SU-DHL-6 (cell line): ENCODE results near the gene TTLL9.

Experiments
- H2AFZ ChIP-seq: fragments of 200-600 bp; sonication (generic); 2 replicates; pipeline ENCODE4 v1.6.1; 2014; ENCODE audit warnings: low read depth, mild to moderate bottlenecking, moderate library complexity, mixed read lengths, antibody characterized with exemption, low read length; ENCODE audit not compliant: severe bottlenecking
- H3F3A ChIP-seq: fragments of 200-600 bp; shearing (Covaris generic); 2 replicates; pipeline ENCODE4 v1.6.0; 2016; ENCODE audit warnings: antibody characterized with exemption, mild to moderate bottlenecking; ENCODE audit not compliant: insufficient read depth
- H3K27ac ChIP-seq: fragments of 200-600 bp; sonication (generic); 2 replicates; pipeline ENCODE4 v1.5.1; 2016; ENCODE audit warnings: low read depth, mild to moderate bottlenecking, low read length, moderate library complexity, mixed read lengths
- H3K27me3 ChIP-seq: fragments of 200-600 bp; sonication (generic), shearing (Covaris generic); 2 replicates; pipeline ENCODE4 v1.6.0; 2014; ENCODE audit warnings: mild to moderate bottlenecking, low read length
- H3K36me3 ChIP-seq: fragments of 200-600 bp; sonication (generic); 2 replicates; pipeline ENCODE4 v1.6.1; 2014; ENCODE audit warnings: mild to moderate bottlenecking, low read length, mixed read lengths
- H3K4me2 ChIP-seq: fragments of 300-600, 200-600 bp; shearing (Covaris generic), sonication (generic); 2 replicates; pipeline ENCODE4 v1.6.0; 2014; ENCODE audit warnings: low read length, low read depth, mild to moderate bottlenecking; ENCODE audit not compliant: poor library complexity, severe bottlenecking
- H3K4me3 ChIP-seq: fragments of 200-600 bp; sonication (generic); 2 replicates; pipeline ENCODE4 v1.5.1; 2014; ENCODE audit warnings: antibody characterized with exemption, low read length, mild to moderate bottlenecking, mixed read lengths; ENCODE audit not compliant: insufficient read depth, poor library complexity, severe bottlenecking
- H3K79me2 ChIP-seq: fragments of 200-600 bp; sonication (generic); 2 replicates; pipeline ENCODE4 v1.6.1; 2014; ENCODE audit warnings: mild to moderate bottlenecking, low read length, moderate library complexity; ENCODE audit not compliant: insufficient read depth
- H3K9ac ChIP-seq: fragments of 200-600 bp; sonication (generic); 2 replicates; pipeline ENCODE4 v1.7.0; 2014; ENCODE audit warnings: mild to moderate bottlenecking, low read length
- H3K9me2 ChIP-seq: fragments of 200-600 bp; sonication (generic); replicated peaks from 2 replicates; pipeline ENCODE4 v1.6.1; 2014; ENCODE audit warnings: low read length; ENCODE audit not compliant: insufficient read depth
- H3K9me3 ChIP-seq: fragments of 200-600 bp; sonication (generic); 2 replicates; pipeline ENCODE4 v1.6.1; 2014; ENCODE audit warnings: low read length, mixed read lengths; ENCODE audit not compliant: insufficient read depth
- H4K20me1 ChIP-seq: fragments of 200-600 bp; sonication (generic); 2 replicates; pipeline ENCODE4 v1.6.1; 2014; ENCODE audit warnings: low read depth, mild to moderate bottlenecking, antibody characterized with exemption, low read length, moderate library complexity, mixed read lengths
- CTCF ChIP-seq: fragments of 200-600 bp; sonication (generic); IDR thresholded peaks from one replicate; pipeline ENCODE4 v1.5.1; 2017; ENCODE audit warnings: antibody characterized with exemption, mild to moderate bottlenecking, low read length, moderate library complexity; ENCODE audit not compliant: insufficient read depth, poor library complexity, severe bottlenecking
- EZH2phosphoT487 ChIP-seq: fragments of 200-600 bp; sonication (generic), shearing (Covaris generic); conservative IDR thresholded peaks from 2 replicates; pipeline ENCODE4 v1.6.1; 2018; ENCODE audit warnings: mild to moderate bottlenecking, antibody characterized with exemption, low read length, moderate library complexity, mixed read lengths

Gene TTLL9

GRCh38 chr20:31830406-31830981 is 39.9 kb upstream of the TTLL9 start:
- Histone ChIP-seq H3F3A (no peaks in the 10 kb centered on the region), H3K36me3 (no peaks in the 10 kb centered on the region), H3K9me2 (no peaks in the 10 kb centered on the region), H2AFZ (no peak overlapping the region), H3K9me3 (no peaks in the 10 kb centered on the region), H4K20me1 (no peaks in the 10 kb centered on the region), H3K79me2 (no peaks in the 10 kb centered on the region), H3K27me3 (no peaks in the 10 kb centered on the region), H3K4me3 (no peak overlapping the region), H3K9ac (no peak overlapping the region), H3K4me2 (no peak overlapping the region), H3K27ac (no peak overlapping the region)
- TF ChIP-seq EZH2phosphoT487 (no peak), CTCF (no peak)

GRCh38 chr20:31831211-31831610 is 39.2 kb upstream of the TTLL9 start:
- no peaks in the 10 kb centered on the region for H3K27me3 ChIP-seq
- no peak for TF ChIP-seq CTCF
- no peak for TF ChIP-seq EZH2phosphoT487
- no peak overlapping the region for H3K9ac ChIP-seq
- H3K4me2 ChIP-seq, result no peak overlapping the region
- H3K36me3 ChIP-seq, result no peaks in the 10 kb centered on the region
- H3K4me3 ChIP-seq, result no peak overlapping the region
- no peaks in the 10 kb centered on the region for H3K79me2 ChIP-seq
- no peaks in the 10 kb centered on the region for H3K9me2 ChIP-seq
- H3K9me3 ChIP-seq, result no peaks in the 10 kb centered on the region
- H4K20me1 ChIP-seq, result no peaks in the 10 kb centered on the region
- H2AFZ ChIP-seq, result no peak overlapping the region
- no peaks in the 10 kb centered on the region for H3F3A ChIP-seq
- H3K27ac ChIP-seq, result no peak overlapping the region

- Histone ChIP-seq H3K9ac (no peak overlapping the region), H3K27ac (no peak overlapping the region), H4K20me1 (no peaks in the 10 kb centered on the region), H3K36me3 (no peaks in the 10 kb centered on the region), H3K4me3 (no peak overlapping the region), H3K9me2 (no peaks in the 10 kb centered on the region), H3K27me3 (no peaks in the 10 kb centered on the region), H3F3A (no peaks in the 10 kb centered on the region), H2AFZ (no peak overlapping the region), H3K4me2 (no peak overlapping the region), H3K79me2 (no peaks in the 10 kb centered on the region), H3K9me3 (no peaks in the 10 kb centered on the region)
- TF ChIP-seq CTCF (no peak), EZH2phosphoT487 (no peak)
Measured at GRCh38 chr20:31831771-31832306, 38.6 kb upstream of the TTLL9 start.
